ENCODE results near the gene ETF1.
A peak's percentile ranks its signal among the peaks of the same experiment; 100 is the strongest.

The ETF1 gene

GRCh38 chr5:138582959-138583358 lies 39.9 kb upstream of the ETF1 start:
- Histone ChIP-seq H3K4me3 (IDR thresholded peaks at IDR 0.05; ENCODE audit: insufficient read depth, low read depth, low read length) (no peak overlapping the region), H3K4me2 (no peak overlapping the region), H3K79me2 (ENCODE audit: insufficient read depth, low read depth) (no peaks in the 10 kb centered on the region), H3K27ac (no peak overlapping the region), H3K9ac (no peak overlapping the region), H2AFZ (ENCODE audit: low read depth) (no peak overlapping the region), H3K36me3 (ENCODE audit: insufficient read depth) (no peaks in the 10 kb centered on the region), H4K20me1 (ENCODE audit: insufficient read depth) (no peaks in the 10 kb centered on the region), H3K4me1 (ENCODE audit: low read depth, poor library complexity, severe bottlenecking) (no peaks in the 10 kb centered on the region), H3K27me3 (ENCODE audit: insufficient read depth, low read depth) (no peaks in the 10 kb centered on the region)
- TF ChIP-seq CTCF (conservative IDR thresholded peaks at IDR 0.05; ENCODE audit: low read depth, low read length), result no peak

GRCh38 chr5:138580777-138581176 lies 37.7 kb upstream of the ETF1 start:
- Histone ChIP-seq H3K27ac (no peak overlapping the region), H3K79me2 (ENCODE audit: insufficient read depth, low read depth) (no peaks in the 10 kb centered on the region), H3K4me3 (IDR thresholded peaks at IDR 0.05; ENCODE audit: insufficient read depth, low read depth, low read length) (no peak overlapping the region), H3K36me3 (ENCODE audit: insufficient read depth) (no peaks in the 10 kb centered on the region), H4K20me1 (ENCODE audit: insufficient read depth) (no peaks in the 10 kb centered on the region), H3K4me2 (no peak overlapping the region), H3K27me3 (ENCODE audit: insufficient read depth, low read depth) (no peaks in the 10 kb centered on the region), H3K9ac (no peak overlapping the region), H3K4me1 (ENCODE audit: low read depth, poor library complexity, severe bottlenecking) (peaks cover 4% of the 10 kb centered on the region), H2AFZ (ENCODE audit: low read depth) (no peak overlapping the region)
- TF ChIP-seq CTCF (conservative IDR thresholded peaks at IDR 0.05; ENCODE audit: low read depth, low read length), result no peak

GRCh38 chr5:138580001-138580400 lies 37.0 kb upstream of the ETF1 start:
- Histone ChIP-seq H4K20me1 (ENCODE audit: insufficient read depth) (no peaks in the 10 kb centered on the region), H3K79me2 (ENCODE audit: insufficient read depth, low read depth) (peaks cover 5% of the 10 kb centered on the region), H3K4me1 (ENCODE audit: low read depth, poor library complexity, severe bottlenecking) (peaks cover 5% of the 10 kb centered on the region), H3K4me2 (no peak overlapping the region), H3K36me3 (ENCODE audit: insufficient read depth) (no peaks in the 10 kb centered on the region), H3K9ac (no peak overlapping the region), H3K4me3 (IDR thresholded peaks at IDR 0.05; ENCODE audit: insufficient read depth, low read depth, low read length) (no peak overlapping the region), H3K27me3 (ENCODE audit: insufficient read depth, low read depth) (no peaks in the 10 kb centered on the region), H3K27ac (no peak overlapping the region), H2AFZ (ENCODE audit: low read depth) (no peak overlapping the region)
- TF ChIP-seq CTCF (conservative IDR thresholded peaks at IDR 0.05; ENCODE audit: low read depth, low read length), result no peak

- H3K27ac ChIP-seq, result no peak overlapping the region
- H3K4me1 ChIP-seq (ENCODE audit: low read depth, poor library complexity, severe bottlenecking), result peaks cover 5% of the 10 kb centered on the region
- H3K36me3 ChIP-seq (ENCODE audit: insufficient read depth), result no peaks in the 10 kb centered on the region
- H2AFZ ChIP-seq (ENCODE audit: low read depth), result peak overlapping the region; percentile 7; the same call in 1 of the 2 replicates
- H3K79me2 ChIP-seq (ENCODE audit: insufficient read depth, low read depth), result peaks cover 10% of the 10 kb centered on the region
- H3K27me3 ChIP-seq (ENCODE audit: insufficient read depth, low read depth), result no peaks in the 10 kb centered on the region
- no peak overlapping the region for H3K4me2 ChIP-seq
- H3K9ac ChIP-seq, result no peak overlapping the region
- no peaks in the 10 kb centered on the region for H4K20me1 ChIP-seq (ENCODE audit: insufficient read depth)
- H3K4me3 ChIP-seq (IDR thresholded peaks at IDR 0.05; ENCODE audit: insufficient read depth, low read depth, low read length), result no peak overlapping the region
- TF ChIP-seq CTCF (conservative IDR thresholded peaks at IDR 0.05; ENCODE audit: low read depth, low read length), result 0 out of 2 replicates have a peak, but pooled peaks have one; percentile 7
Measured at GRCh38 chr5:138579517-138579863, 36.5 kb upstream of the ETF1 start.
